OCI-LY7 (cell line): ENCODE data around the gene HCFC1R1.

Source experiments
- EZH2phosphoT487 ChIP-seq: fragments of 200-600 bp; sonication (generic); IDR thresholded peaks from 2 replicates; pipeline ENCODE4 v1.6.1; 2018; ENCODE audit warnings: low read depth, borderline replicate concordance, mild to moderate bottlenecking, mixed run types, antibody characterized with exemption, low read length, moderate library complexity, mixed read lengths
- TF ChIP-seq, protein P1 (sequence below): fragments of 200-600 bp; sonication (generic); conservative IDR thresholded peaks from 2 replicates; pipeline ENCODE4 v1.5.1; 2014; ENCODE audit warnings: mild to moderate bottlenecking, antibody characterized with exemption, low read length, moderate library complexity, mixed read lengths

DNA sequence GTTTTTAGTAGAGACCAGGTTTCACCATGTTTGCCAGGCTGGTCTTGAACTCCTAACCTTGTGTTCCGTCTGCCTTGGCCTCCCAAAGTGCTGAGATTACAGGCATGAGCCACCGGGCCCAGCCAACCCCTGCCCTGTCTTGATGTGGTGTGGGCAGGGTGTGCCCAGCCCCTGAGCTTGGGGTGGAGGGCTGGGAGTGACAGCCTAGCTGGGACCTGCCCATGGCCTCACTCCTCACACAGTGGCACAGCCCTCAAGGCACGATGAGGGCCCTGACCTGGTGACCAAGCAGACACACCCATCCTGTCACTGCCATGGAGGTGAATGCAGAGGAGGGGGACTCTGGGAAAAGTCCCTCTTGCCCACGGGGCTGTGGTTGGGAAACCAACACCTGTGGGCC lies 44.7 kb upstream of the HCFC1R1 start:
- TF ChIP-seq, protein P1, sequence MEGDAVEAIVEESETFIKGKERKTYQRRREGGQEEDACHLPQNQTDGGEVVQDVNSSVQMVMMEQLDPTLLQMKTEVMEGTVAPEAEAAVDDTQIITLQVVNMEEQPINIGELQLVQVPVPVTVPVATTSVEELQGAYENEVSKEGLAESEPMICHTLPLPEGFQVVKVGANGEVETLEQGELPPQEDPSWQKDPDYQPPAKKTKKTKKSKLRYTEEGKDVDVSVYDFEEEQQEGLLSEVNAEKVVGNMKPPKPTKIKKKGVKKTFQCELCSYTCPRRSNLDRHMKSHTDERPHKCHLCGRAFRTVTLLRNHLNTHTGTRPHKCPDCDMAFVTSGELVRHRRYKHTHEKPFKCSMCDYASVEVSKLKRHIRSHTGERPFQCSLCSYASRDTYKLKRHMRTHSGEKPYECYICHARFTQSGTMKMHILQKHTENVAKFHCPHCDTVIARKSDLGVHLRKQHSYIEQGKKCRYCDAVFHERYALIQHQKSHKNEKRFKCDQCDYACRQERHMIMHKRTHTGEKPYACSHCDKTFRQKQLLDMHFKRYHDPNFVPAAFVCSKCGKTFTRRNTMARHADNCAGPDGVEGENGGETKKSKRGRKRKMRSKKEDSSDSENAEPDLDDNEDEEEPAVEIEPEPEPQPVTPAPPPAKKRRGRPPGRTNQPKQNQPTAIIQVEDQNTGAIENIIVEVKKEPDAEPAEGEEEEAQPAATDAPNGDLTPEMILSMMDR, result no peak
- TF ChIP-seq EZH2phosphoT487, result no peak
